GM18499 (cell line): ENCODE results near the gene ZKSCAN2.

ENCODE experiments used
- ATAC-seq: cut with Tn5 transposase; IDR thresholded peaks from one replicate; pipeline ENCODE4 v1.9.1; 2021; ENCODE audit warnings: moderate number of reproducible peaks; ENCODE audit not compliant: insufficient read depth, unreplicated experiment

ZKSCAN2 gene

GRCh38 chr16:25257470-25257955 lies at the start of gene ZKSCAN2:
Gene ZKSCAN2, minus strand, starts transcription at chr16:25257845. Its CDS starts 718 bp downstream, at chr16:25257127.
- ATAC-seq = peak; percentile 42

GRCh38 chr16:25299792-25300590 lies 42.3 kb upstream of the ZKSCAN2 start:
- ATAC-seq = no peak

GRCh38 chr16:25298165-25298872 lies 40.7 kb upstream of the ZKSCAN2 start:
- no peak for ATAC-seq

DNA sequence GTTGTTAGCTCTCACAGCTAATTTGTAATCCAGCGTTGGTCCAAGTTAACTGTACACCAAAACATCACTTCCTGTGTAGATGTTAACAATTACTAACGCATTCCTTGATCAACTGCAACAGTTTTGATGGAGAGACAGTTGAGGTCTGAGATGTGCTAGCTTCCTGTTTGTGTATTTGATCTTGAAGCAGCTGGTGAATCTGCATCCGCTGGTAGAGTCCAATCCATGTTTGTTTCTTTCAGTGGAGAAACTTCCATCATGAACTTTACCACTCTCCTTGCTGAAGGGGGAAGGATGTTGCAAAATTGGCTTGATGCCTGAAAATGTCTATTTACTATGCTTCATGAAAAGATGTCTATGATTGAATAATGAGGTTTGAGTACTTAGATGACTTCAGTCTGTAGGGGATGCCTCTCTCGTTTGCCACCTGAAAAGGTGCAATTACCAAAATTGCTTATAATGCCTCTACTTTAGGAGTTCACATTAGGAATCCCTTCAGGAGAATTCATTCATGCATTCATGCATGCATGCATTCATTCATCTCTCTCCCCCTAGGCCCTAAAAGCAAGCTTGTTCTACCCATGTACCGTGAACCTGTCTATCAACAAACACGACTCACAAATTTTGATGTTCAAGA lies 39.6 kb upstream of the ZKSCAN2 start:
- no peak for ATAC-seq

DNA sequence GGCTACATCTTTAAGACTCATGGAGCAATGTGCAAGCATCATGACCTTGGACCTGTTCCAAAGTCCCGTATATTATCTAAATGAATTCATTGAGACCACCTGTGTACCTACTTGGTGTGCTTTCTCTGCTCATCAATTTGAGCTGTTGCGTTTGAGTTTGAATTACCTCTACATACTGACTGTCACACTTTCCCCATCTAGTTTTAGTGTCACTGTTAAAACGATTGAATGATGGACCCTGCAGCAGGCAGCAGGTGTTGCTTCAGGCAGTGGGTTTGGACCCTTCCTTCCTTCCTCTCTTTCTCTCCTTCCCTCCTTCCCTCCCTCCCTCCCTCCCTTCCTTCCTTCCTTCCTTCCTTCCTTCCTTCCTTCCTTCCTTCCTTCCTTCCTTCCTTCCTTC lies 33.9 kb upstream of the ZKSCAN2 start:
- ATAC-seq = no peak

DNA sequence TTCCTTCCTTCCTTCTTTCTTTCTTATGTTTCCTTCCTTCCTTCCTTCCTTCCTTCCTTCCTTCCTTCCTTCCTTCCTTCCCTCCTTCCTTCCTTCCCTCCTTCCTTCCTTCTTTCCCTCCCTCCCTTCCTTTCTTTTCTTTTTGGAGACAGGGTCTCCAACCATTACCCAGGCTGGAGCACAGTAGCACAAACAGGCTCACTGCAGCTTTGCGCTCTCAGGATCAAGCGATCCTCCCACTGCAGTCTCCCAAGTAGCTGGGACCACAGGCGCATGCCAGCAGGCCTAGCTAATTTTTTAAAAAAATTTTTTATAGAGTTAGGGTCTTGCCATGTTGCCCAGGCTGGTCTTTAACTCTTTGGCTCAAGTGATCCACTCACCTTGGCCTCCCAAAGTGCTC lies 31.8 kb upstream of the ZKSCAN2 start:
- no peak for ATAC-seq

DNA sequence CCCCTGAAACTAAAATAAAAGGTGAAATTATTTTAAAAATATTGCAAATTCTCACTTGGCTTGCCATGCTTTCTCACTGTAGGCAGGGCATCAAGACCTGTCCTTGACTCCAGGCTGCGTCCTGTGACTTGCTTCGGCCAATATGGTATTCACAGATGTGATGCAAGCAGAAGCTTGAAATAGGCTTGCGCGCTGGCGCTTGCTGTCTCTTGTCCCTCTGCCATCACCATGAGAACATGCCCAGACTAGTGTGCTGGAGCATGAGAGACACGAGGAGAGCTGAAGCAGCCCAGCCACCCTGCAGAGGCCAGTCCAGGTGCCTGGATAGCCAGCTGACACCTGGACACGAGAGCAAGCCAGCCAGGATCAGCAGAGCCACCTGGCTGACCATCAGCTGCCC lies 21.8 kb upstream of the ZKSCAN2 start:
- ATAC-seq = no peak

DNA sequence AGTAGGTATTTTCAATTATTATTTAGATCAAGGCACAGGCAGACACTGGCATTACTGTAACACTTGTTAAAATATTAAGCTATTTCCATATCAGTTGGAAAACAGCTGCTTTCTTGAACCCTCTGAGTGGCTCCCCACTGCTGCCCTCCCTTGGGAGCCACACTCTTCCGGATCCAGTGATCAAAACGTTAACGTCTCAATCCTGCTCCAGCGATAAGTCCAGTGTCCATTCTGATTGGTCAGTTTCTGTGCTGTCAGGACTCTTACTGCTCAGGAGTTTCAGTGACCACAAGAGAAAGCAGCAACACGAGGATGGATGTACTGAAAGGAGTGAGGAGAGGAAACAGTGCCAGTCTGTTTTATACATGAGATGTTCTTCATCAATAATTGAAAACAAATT lies 13.8 kb upstream of the ZKSCAN2 start:
- ATAC-seq = no peak

DNA sequence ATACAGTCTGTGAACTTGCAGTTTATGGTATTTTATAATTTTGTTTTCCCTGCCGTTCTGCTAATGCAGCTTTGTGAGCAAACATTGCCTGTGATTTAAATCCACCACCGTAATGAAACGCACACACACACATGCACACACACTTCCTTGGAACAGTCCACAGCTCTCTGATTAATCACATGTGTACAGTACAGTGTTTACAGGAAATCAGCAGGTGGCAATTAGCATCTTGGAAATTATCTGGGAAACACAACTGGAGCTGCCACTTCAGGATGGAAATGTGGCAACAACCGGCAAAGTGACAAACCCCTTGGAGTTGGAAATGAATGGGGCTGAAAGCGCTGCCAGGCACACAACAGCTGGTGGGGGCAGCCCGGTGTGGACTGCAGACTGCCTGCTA lies 12.9 kb upstream of the ZKSCAN2 start:
- no peak for ATAC-seq

- ATAC-seq = no peak
These were observed 12.2 kb upstream of the ZKSCAN2 start for GRCh38 chr16:25269879-25270278.

GRCh38 chr16:25265968-25266367 lies 8.3 kb upstream of the ZKSCAN2 start:
- no peak for ATAC-seq

- ATAC-seq = no peak
These were observed 7.0 kb upstream of the ZKSCAN2 start for GRCh38 chr16:25264597-25264996.

DNA sequence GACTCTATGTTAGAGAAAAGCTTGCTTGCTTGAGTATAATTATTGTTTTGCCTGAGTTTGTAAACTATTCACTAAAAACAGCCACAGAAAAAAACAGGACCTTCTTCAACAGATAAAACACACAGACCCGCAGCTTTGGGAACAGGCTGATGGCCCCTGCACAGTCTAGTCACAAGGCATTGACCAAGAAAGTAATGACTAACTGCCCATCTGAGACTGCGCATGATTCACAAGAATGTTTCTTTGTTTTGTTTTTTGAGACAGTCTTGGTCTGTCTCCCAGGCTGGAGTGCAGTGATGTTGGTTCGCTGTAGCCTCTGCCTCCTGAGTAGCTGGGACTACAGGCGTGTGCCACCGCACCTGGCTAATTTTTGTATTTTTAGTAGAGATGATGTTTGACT lies 2.8 kb upstream of the ZKSCAN2 start:
- ATAC-seq = no peak

DNA sequence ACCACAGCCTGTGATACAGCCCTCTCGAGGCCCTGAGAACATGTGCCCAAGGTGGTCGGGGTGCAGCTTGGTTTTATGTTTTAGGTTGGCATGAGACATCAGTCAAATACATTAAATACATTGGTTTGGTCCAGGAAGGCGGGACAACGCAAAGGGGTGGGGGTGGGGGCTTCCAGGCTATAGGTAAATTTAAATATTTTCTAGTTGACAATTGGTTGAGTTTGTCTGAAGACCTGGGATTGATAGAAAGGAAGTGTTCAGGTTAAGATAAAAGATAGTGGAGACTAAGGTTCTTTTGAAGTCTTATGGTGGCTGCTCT lies 1.2 kb upstream of the ZKSCAN2 start:
- ATAC-seq = no peak

DNA sequence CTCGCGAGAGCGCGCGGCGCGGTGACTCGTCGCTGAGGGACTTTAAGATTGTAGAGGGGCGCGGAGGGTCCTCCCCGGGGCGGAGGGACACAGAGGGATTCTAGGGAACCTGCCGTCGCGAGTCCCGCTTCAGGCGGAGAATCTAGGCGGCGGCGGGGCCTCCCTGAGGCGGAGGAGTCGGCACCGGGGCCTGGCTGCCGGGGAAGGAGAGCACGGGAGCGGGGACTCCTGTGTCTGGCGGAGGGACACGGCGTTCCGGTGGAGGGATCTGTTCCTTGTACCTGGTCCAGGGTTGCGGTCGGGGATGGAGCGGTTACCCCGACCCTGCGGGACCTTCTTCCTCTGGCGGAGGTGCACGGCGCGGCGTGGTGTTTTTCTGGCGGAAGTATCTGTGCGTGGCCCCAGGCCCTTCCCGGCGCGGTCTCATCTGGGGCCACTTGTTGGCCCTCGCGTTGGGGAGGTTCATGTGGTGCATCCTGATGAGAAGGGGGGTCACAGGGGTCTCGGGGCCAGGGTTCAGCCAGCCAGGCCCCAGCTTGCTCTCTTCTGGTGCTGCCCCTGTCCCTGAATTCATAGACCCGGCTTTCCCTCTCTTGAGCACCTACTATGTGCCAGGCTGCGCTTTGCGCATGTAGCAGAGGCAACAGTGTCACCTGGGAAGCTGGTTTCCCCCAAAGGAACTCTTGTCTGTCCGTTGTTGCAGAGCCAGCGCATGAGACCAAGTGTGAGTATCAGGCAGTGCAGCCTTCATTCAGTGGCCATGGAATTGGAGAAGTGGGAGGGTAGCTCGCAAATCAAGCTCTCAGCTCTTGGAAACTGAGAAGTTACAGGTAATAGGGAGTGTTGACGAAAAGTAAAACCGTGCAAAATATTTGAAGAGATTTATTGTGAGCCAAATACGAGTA lies 563 bp upstream of the ZKSCAN2 start:
- peak; percentile 26 for ATAC-seq

DNA sequence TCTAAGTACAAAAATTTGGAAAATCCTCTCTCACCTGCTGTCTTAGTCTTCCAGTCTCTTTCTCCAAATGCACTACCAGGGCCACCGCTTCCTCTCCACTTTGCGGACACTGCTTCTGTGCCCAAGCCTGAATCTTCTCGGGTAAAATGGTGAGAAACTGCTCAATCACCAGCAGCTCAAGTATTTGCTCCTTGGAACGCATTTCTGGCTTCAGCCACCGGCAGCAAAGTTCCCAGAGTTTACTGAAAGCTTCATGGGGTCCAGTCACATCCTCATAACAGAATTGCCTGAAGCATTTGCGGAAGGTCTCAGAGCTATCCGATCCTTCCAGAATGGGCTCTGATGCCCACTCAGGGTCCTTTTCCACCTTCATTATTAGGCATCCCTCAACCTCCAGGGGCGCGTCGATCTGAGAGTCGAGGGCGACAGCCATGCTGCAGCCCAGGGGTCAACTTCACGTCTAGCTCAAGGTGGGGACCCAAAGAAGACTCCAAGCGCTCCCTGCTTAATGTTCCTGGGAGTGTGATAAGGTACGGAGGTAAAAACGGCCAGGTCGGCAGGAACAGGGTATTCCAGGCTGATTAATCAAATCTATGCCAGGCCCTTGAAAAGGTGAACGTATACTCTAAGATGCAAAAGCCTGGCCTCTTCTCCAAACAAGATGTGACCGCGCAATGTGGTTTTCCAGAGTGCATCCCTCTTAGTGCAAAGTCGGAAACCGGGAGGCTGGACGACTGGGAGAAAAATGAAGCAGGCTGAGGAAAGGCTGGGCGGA lies 763 bp downstream of the ZKSCAN2 start:
- no peak for ATAC-seq

DNA sequence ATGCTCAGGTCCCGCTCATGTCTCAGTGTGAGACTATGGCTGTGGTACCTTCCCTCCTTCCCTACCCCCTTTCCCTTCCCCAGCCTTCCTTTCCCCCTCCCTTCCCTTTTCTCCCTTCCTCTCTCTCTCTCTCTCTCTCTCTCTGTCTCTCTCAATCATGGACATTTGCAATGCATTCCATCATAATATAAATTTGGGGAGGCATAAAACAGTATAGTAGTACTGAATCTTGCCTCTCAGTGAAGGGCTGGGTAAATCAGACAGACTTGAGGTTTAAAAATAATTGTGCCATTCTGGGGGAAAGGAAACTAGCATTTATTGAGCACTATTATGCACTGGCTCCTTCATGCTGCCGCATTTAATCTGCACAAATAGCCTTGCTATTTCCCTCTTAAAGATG lies 4.3 kb downstream of the ZKSCAN2 start:
- no peak for ATAC-seq

DNA sequence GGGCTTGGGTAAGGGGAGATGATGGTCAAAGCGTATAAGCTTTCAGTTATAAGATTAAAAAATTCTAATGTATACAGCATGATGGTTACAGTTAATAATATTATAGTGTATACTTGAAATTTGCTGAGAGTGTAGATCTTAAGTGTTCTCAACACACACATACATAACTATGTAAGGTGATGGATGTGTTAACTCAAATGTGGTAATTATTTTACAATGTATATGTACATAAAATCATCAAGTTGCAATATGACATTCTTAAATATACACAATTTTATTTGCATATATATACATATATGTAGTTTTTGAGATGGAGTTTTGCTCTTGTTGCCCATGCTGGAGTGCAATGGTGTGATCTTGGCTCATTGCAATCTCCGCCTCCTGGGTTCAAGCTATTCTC lies 7.2 kb downstream of the ZKSCAN2 start:
- no peak for ATAC-seq

- no peak for ATAC-seq
These were observed 21.7 kb downstream of the ZKSCAN2 start for GRCh38 chr16:25235991-25236390.

- ATAC-seq = no peak
These were observed 29.3 kb downstream of the ZKSCAN2 start for GRCh38 chr16:25228372-25228771.
